Liver (tissue), 9 donors: ENCODE results near the gene GALNT9. TPM values are rescaled to one million over a fixed set of nuclear protein-coding genes. Genes with fewer than 3 reads are reported as not detected.

Experiments used
- DNase-seq: peaks from one replicate; pipeline ENCODE4 v3.0.0-alpha.2; 2017; ENCODE audit warnings: low spot score
- H3K27ac ChIP-seq, 2 donors: one replicate each; pipeline ENCODE4 v1.7.0; 2013; ENCODE audit warnings: inconsistent platforms in 2 of 2, low read length in 2 of 2, control low read depth in 1 of 2, low read depth in 1 of 2, mild to moderate bottlenecking in 1 of 2
- H3K27me3 ChIP-seq, 4 donors: one replicate each; pipeline versions ENCODE4 v1.6.1 to v1.7.0; 2013; ENCODE audit warnings: low read length in 3 of 4, inconsistent platforms in 1 of 4, mild to moderate bottlenecking in 1 of 4, moderate library complexity in 1 of 4; ENCODE audit not compliant: control insufficient read depth in 4 of 4, insufficient read depth in 4 of 4
- H3K36me3 ChIP-seq, 4 donors: one replicate each; pipeline versions ENCODE4 v1.6.1 to v1.7.0; 2013; ENCODE audit warnings: low read length in 3 of 4, mild to moderate bottlenecking in 3 of 4, low read depth in 1 of 4, moderate library complexity in 1 of 4; ENCODE audit not compliant: control insufficient read depth in 4 of 4, insufficient read depth in 3 of 4
- H3K4me1 ChIP-seq, 4 donors: one replicate each; pipeline versions ENCODE4 v1.6.1 to v1.7.0; 2013; ENCODE audit warnings: low read length in 3 of 4, mild to moderate bottlenecking in 3 of 4, moderate library complexity in 1 of 4; ENCODE audit not compliant: control insufficient read depth in 4 of 4, insufficient read depth in 4 of 4
- H3K4me3 ChIP-seq, 3 donors: one replicate each; pipeline versions ENCODE4 v1.6.1 to v1.7.0; 2013; ENCODE audit warnings: low read length in 3 of 3, control low read depth in 1 of 3, low read depth in 1 of 3, mild to moderate bottlenecking in 1 of 3
- H3K9ac ChIP-seq, 2 donors: one replicate each; pipeline ENCODE4 v1.7.0; 2013; ENCODE audit warnings: low read length in 2 of 2, mild to moderate bottlenecking in 2 of 2, moderate library complexity in 2 of 2, control low read depth in 1 of 2, low read depth in 1 of 2
- H3K9me3 ChIP-seq, 4 donors: one replicate each; pipeline versions ENCODE4 v1.6.1 to v1.7.0; 2013; ENCODE audit warnings: low read length in 3 of 4; ENCODE audit not compliant: control insufficient read depth in 4 of 4
- CTCF ChIP-seq: fragments of 150-350 bp; IDR thresholded peaks from 2 replicates; pipeline ENCODE4 v1.5.1; 2017; ENCODE audit warnings: improper control_type of control experiment, low read depth, low read length; ENCODE audit not compliant: missing input control
- FOXA1 ChIP-seq: IDR thresholded peaks from 2 replicates; pipeline ENCODE4 v1.6.1; 2016; ENCODE audit warnings: antibody characterized with exemption
- GABPA ChIP-seq, 2 donors: IDR thresholded peaks in 1 of 2; conservative IDR thresholded peaks in 1 of 2; 2 replicates each; pipeline ENCODE4 v1.6.1; 2016; ENCODE audit warnings: antibody characterized with exemption in 2 of 2, mild to moderate bottlenecking in 1 of 2, moderate library complexity in 1 of 2
- HNF4A ChIP-seq, 2 donors: conservative IDR thresholded peaks; 2 replicates each; pipeline ENCODE4 v1.6.1; 2016; ENCODE audit warnings: antibody characterized with exemption in 2 of 2, mild to moderate bottlenecking in 2 of 2
- HNF4G ChIP-seq: IDR thresholded peaks from 2 replicates; pipeline ENCODE4 v1.6.1; 2016; ENCODE audit warnings: antibody characterized with exemption
- JUND ChIP-seq, 2 donors: IDR thresholded peaks; 2 replicates each; pipeline ENCODE4 v1.6.1; 2016; ENCODE audit warnings: antibody characterized with exemption in 2 of 2
- MAX ChIP-seq: IDR thresholded peaks from 2 replicates; pipeline ENCODE4 v1.6.1; 2016; ENCODE audit warnings: antibody characterized with exemption
- NR2F2 ChIP-seq: IDR thresholded peaks from 2 replicates; pipeline ENCODE4 v1.6.1; 2016; ENCODE audit warnings: antibody characterized with exemption
- RAD21 ChIP-seq, 2 donors: IDR thresholded peaks; 2 replicates each; pipeline ENCODE4 v1.6.1; 2016; ENCODE audit warnings: antibody characterized with exemption in 2 of 2, mild to moderate bottlenecking in 2 of 2
- REST ChIP-seq: IDR thresholded peaks from 2 replicates; pipeline ENCODE4 v1.6.1; 2016; ENCODE audit warnings: antibody characterized with exemption, mild to moderate bottlenecking
- RXRA ChIP-seq, 2 donors: IDR thresholded peaks; 2 replicates each; pipeline ENCODE4 v1.6.1; 2017 to 2018; ENCODE audit warnings: antibody characterized with exemption in 2 of 2, mild to moderate bottlenecking in 1 of 2
- SP1 ChIP-seq: IDR thresholded peaks from 2 replicates; pipeline ENCODE4 v1.6.1; 2018; ENCODE audit warnings: antibody characterized with exemption, mild to moderate bottlenecking
- ZBTB33 ChIP-seq: IDR thresholded peaks from 2 replicates; pipeline ENCODE4 v1.6.1; 2016; ENCODE audit warnings: antibody characterized with exemption
- WGBS: extraction: QIAGEN DNeasy Blood & Tissue Kit; methylation state at CpG from one replicate; pipeline ENCODE4 v1.1.7; 2013; 5-methylcytosine and 5-hydroxymethylcytosine counted together
- polyA plus RNA-seq, 2 donors: library from polyadenylated mRNA; stranded (reverse) in 1 of 2; unstranded in 1 of 2; fragments of 200-250 nt in 1 of 2; fragments of >200 nt in 1 of 2; fragmentation: Nextera tagmentation in 1 of 2; extraction: Ambion mirVana in 1 of 2; gene quantifications; one replicate each; pipeline versions ENCODE4 v1.2.1 to v1.2.3, GENCODE V29; 2013 to 2015
- total RNA-seq, 2 donors: library from RNA; depleted of rRNA; stranded (reverse); fragments of >200 nt; gene quantifications; one replicate each; pipeline ENCODE4 v1.2.3, GENCODE V29; 2014
- donor health status: healthy.
- donor health status: healthy.
- donor health status: healthy.
- donor health status: healthy.
- donor health status: healthy.

The GALNT9 gene
- total and polyA plus RNA-seq, 4 donors: 0.05 to 0.25 (median 0.09) TPM; not detected in 1

- no peak for TF ChIP-seq RXRA (IDR thresholded peaks at IDR 0.05)
- no peak for TF ChIP-seq NR2F2
- no peak for TF ChIP-seq FOXA1
- no peak for TF ChIP-seq MAX
- TF ChIP-seq JUND (IDR thresholded peaks at IDR 0.05): no peak
- TF ChIP-seq CTCF: no peak
- TF ChIP-seq HNF4A (conservative IDR thresholded peaks at IDR 0.05): no peak
- H3K4me1 ChIP-seq: no peaks in the 10 kb centered on the region
- no peak overlapping the region for H3K4me3 ChIP-seq
- H3K36me3 ChIP-seq: no peaks in the 10 kb centered on the region
- H3K9ac ChIP-seq: no peak overlapping the region
- no peak for DNase-seq
- H3K9me3 ChIP-seq: peaks cover 0 to 3% (median 1%) of the 10 kb centered on the region in 4 donors
- 76% methylated on average over 10 of the region's 10 CpGs for WGBS
- H3K27me3 ChIP-seq: peaks cover 0 to 5% (median 0%) of the 10 kb centered on the region in 4 donors
- no peak overlapping the region for H3K27ac ChIP-seq
Observed at GRCh38 chr12:132182711-132183365, 146.6 kb downstream of the GALNT9 start.

GRCh38 chr12:132182206-132182710 lies 147.1 kb downstream of the GALNT9 start:
- Histone ChIP-seq H3K9ac (no peak overlapping the region), H3K36me3 (no peaks in the 10 kb centered on the region), H3K4me3 (no peak overlapping the region), H3K4me1 (no peaks in the 10 kb centered on the region), H3K9me3 (peaks cover 0 to 3% (median 1%) of the 10 kb centered on the region in 4 donors), H3K27me3 (peaks cover 0 to 5% (median 0%) of the 10 kb centered on the region in 4 donors), H3K27ac (no peak overlapping the region)
- TF ChIP-seq ZBTB33: no peak
- WGBS: 93% methylated on average over 21 of the region's 21 CpGs
- no peak for DNase-seq

- Histone ChIP-seq H3K4me3 (no peak overlapping the region), H3K4me1 (no peaks in the 10 kb centered on the region), H3K9ac (no peak overlapping the region), H3K27ac (no peak overlapping the region), H3K36me3 (no peaks in the 10 kb centered on the region), H3K9me3 (peaks cover 0 to 3% (median 1%) of the 10 kb centered on the region in 4 donors), H3K27me3 (peaks cover 0 to 5% (median 0%) of the 10 kb centered on the region in 4 donors)
- WGBS: 91% methylated on average over 33 of the region's 33 CpGs
- no peak for DNase-seq
- TF ChIP-seq GABPA (IDR thresholded peaks at IDR 0.05 in 1 of 2, conservative IDR thresholded peaks at IDR 0.05 in 1 of 2): no peak
- TF ChIP-seq HNF4A (conservative IDR thresholded peaks at IDR 0.05): no peak
- no peak for TF ChIP-seq JUND (IDR thresholded peaks at IDR 0.05)
- no peak for TF ChIP-seq MAX
- no peak for TF ChIP-seq SP1
- no peak for TF ChIP-seq REST
- TF ChIP-seq FOXA1: no peak
- TF ChIP-seq HNF4G: no peak
- no peak for TF ChIP-seq NR2F2
- TF ChIP-seq RXRA (IDR thresholded peaks at IDR 0.05): no peak
- TF ChIP-seq RAD21 (IDR thresholded peaks at IDR 0.05): no peak
Observed at GRCh38 chr12:132181570-132182200, 147.7 kb downstream of the GALNT9 start.
